ENCODE measurements around the gene NAALADL2.
"Not testable (repeated sequence)": the region's sequence is repeated elsewhere in the genome, so short reads cannot be mapped to it uniquely, and the experiment has no call there.

- TF ChIP-seq EZH2 (IDR thresholded peaks at IDR 0.05; ENCODE audit: borderline replicate concordance, low read length); CTCF (IDR thresholded peaks at IDR 0.05; ENCODE audit: low read length): not testable (repeated sequence)
Measured at GRCh38 chr3:175132706-175133105, 273.6 kb downstream of the NAALADL2 start.

Data from OCI-LY1 (cell line).